HG02973 (cell line): Measurements from ENCODE around the gene EVI5.
"Not testable (repeated sequence)": the region's sequence is repeated elsewhere in the genome, so short reads cannot be mapped to it uniquely, and the experiment has no call there.

Experiments
- ATAC-seq: cut with Tn5 transposase; IDR thresholded peaks from one replicate; pipeline ENCODE4 v1.9.1; 2021; ENCODE audit warnings: moderate library complexity; ENCODE audit not compliant: unreplicated experiment

EVI5 gene

DNA sequence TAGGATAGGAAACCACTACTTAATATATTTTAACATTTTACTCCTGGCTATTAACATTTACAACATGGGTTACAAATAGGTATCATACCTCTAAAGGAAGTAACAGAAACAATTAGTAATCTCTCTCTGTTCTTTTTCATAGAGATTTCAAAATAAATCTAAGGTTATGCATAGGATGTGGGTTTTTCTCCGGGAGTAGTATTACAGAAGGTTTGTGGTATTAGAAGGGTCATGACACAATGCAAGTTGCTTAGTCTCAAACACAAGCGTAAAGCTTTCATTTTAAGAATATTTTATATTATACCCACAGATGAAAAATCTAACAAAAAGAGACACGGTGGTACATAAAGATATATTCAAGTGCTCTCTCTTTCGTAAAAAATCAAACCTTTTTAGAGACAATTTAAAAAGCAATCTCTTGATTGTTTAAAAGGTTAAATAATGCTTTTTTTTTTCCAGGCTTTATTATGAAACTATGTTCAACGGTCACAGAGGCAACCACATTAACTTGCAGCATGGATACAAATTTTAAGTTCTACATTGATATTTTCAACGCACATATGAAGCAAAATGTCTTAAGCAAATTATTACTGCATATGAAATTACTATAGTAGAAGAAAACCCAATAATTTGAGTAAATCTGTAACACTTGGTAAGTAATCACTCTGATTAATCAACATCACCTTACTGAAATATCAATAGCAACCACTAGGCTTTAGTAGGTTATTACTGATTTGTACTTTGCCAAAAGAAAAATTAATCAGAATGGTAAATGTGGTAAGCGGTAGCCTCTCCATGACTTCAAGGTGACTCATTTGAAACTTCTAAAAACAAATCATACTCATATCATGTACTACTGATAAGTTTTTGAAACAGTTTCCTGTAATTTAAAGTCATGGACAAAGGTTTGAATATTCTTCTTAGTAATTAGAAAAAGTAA, 200.8 kb downstream of the EVI5 start:
- peak; percentile 91 for ATAC-seq

DNA sequence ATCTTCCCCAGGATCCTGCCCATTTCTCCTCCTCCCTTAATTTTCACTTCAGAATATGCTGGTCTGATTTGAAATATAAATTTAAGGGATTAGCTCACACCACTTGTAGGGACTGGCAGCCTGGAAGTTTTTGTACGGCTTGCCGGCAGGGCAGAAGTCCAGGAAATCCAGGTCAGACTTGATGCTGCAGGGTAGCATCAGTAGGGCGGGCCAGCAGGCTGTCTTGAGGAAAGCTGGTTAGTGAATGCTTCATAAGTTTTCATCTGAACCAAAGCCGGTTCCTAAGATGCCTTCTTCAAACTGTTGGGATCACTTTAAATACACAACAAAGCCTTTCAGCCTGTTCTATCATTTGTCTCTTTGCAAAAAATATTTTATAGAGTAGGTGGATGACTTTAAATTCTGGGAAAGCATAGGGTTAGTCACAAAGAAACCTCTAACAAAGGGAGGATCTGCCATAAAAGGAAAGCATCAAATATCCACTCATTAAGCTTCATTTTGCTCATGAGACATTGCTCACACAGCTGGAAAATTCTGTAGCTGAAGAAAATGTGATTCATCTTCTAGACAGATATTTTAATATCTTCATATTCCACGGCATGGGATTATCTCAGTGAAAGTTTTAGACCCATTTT, 207.5 kb downstream of the EVI5 start:
- no peak for ATAC-seq

- ATAC-seq: no peak
These were observed 209.8 kb downstream of the EVI5 start for GRCh38 chr1:92575123-92575522.

- ATAC-seq: no peak
These were observed 212.4 kb downstream of the EVI5 start for GRCh38 chr1:92572520-92572919.

DNA sequence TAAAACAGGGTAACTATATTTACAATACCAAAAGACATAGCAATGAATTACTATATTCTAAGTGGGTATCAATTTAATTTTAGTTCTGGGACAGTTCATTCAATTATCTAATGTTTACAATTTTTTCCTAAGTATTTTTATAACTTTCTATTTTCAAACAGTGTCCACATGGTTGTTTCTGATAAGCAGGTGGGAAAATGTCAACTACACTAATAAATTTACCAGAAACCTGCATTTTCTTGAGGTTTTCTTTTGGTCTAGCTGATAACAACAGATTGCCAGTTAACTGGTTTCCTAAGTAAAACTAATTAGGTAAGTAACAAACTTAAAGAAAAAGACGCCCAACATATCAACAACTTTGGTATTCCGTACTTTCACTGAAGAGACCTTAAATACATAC, 213.3 kb downstream of the EVI5 start:
- no peak for ATAC-seq

DNA sequence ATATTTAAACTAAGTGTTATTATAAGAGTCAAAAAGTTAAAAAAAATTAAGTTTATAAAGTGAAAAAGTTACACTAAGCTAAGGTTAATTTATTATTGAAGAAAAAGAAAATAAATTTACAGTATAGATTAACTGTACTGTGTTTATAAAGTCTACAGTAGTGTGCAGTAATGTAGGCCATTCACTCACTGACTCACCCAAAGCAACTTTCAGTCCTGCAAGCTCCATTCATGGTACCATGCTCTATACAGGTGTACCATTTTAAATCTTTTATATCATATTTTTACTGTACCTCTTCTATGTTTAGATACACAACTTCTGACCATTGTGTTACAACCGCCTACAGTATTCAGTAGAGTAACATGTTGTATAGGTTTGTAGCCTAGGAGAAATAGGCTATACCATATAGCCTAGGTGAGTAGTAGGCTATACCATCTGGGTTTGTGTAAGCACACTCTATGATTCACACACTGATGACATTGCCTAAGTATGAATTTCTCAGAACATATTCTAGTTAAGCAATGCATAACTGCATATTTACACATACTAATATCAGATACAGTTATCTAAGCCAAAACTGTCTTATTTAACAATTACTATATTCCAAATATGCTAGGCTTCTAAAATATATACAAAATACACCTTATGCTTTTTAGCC, 217.6 kb downstream of the EVI5 start:
- no peak for ATAC-seq

GRCh38 chr1:92563457-92564216, 221.3 kb downstream of the EVI5 start:
- peak; percentile 97 for ATAC-seq

GRCh38 chr1:92556350-92556749, 228.6 kb downstream of the EVI5 start:
- ATAC-seq: no peak

- no peak for ATAC-seq
These were observed 230.7 kb downstream of the EVI5 start for GRCh38 chr1:92554216-92554615.

- ATAC-seq: no peak
These were observed 233.0 kb downstream of the EVI5 start for GRCh38 chr1:92551916-92552315.

DNA sequence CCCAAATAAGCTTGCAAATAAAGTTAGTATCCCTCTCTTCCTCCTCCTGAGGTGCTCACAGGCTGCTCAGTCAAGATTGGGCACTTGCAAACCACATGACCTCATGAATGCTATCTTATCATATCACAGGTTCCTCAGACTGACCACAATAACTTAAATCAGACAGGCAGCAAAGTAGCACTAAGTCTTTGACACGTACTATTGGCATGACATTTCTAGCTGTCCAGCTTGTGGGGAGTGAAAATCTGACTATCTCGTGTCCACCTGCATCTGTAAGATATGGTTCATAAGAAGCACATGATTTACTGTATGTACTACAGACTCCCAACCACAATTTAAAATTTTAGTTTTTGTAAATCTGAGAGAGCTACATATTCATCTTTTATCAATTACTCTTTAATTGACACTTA, 240.1 kb downstream of the EVI5 start:
- ATAC-seq: no peak

DNA sequence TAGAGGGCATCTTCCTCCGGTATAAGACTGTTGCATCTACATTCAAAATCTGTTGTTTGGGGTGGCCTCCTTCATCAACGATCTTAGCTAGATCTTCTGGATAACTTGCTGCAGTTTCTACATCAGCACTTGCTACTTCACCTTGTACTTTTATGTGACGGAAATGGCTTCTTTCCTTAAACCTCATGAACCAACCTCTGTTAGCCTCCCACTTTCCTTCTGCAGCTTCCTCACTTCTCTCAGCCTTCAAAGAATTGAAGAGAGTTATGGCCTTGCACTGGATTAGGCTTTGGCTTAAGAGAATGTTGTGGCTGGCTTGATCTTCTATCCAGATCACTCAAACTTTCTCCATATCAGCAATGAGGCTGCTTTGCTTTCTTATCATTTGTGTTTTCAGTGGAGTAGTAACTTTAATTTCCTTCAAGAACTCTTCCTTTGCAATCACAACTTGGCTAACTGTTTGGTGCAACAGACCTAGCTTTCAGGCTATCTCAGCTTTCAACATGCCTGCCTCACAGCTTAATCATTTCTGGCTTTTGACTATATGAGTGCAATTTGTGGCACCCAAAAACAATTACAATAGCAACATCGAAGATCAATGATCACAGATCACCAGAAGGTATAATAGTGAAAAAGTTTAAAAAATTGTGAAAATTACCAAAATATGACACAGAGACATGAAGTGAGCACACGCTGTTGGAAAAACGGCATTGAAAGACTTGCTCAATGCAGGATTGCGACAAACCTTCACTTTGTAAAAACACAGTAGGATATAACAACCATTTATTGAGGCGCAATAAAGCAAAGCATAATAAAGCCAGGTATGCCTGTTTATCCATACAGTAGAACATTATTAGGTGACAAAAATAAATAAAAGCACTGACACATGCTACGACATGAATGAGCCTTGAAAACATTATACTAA, 241.5 kb downstream of the EVI5 start:
- ATAC-seq: no peak

- ATAC-seq: peak; percentile 63
These were observed 246.4 kb downstream of the EVI5 start for GRCh38 chr1:92538413-92539061.

DNA sequence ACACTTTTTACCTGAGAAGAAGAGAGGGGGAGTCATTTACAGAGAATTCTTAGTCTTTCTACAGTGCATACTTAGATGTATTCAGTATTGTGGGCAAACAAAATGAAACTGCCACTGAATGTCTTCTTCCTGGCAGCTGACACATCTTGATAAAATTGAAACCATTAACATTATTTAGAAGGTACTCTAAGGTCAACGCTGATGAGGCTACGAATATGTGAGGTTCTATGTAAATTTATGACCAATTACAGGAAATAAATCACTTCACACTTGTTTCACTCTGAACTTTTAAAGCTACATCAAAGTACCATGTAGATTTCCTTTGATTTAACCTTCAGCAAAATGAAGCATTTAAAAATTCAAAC, 246.9 kb downstream of the EVI5 start:
- ATAC-seq: peak; percentile 64

DNA sequence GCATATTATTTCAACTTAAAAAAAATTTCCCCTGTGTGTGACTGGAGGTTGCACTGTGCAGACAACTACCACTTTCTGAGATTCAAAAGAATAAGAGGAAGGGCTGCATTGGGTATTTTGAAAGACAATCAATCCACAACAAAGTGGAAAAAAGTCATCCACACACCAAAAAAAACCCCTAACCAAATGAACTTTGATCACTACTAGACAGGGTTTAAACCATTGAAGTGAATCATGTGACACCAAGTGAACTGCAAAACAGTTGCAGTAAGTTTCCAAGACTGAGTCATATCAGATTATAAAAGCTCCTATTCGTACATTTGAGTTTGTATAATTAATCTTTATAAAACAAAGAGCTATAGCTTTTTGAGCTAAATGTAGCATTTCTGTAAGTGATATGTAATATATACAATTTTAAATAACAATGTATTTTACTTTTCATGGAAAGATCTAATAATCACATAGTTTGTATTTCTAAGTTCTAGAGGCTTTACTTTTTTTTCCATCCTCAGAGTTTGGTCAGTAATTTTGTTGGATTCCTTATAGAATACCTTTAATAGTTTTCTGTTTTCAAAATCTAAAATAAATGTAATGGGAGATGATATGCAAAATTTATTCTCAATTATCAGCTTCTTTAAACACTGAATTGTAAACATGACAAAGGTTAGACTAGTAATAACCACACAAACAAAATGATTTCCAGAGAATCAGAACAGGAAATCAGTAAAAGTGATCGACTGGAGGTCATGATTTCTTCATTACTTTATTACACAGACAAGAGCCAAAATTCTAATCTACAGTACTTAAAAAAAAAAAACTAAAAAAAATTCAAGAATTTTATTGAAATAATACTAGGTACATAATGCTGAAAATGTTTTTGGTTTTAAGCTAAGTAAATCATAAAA, 247.7 kb downstream of the EVI5 start:
- peak; percentile 58 for ATAC-seq

GRCh38 chr1:92536211-92536979, 248.5 kb downstream of the EVI5 start:
- ATAC-seq: no peak

- ATAC-seq: not testable (repeated sequence)
These were observed 252.5 kb downstream of the EVI5 start for GRCh38 chr1:92532371-92532770.

DNA sequence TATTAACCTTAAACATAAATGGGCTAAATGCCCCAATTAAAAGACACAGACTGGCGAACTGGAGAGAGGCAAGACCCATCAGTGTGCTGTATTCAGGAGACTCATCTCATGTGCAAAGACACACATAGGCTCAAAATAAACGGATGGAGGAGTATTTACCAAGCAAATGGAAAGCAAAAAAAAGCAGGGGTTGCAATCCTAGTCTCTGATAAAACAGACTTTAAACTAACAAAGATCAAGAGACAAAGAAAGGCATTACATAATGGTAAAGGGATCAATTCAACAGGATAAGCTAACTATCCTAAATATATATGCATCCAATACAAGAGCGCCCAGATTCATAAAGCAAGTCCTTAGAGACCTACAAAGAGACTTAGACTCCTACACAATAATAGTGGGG, 253.0 kb downstream of the EVI5 start:
- ATAC-seq: not testable (repeated sequence)
